IMR-90 (cell line): ENCODE measurements around the gene MAN1C1. TPM values are rescaled to one million over a fixed set of nuclear protein-coding genes. Genes with fewer than 3 reads are reported as not detected.
A peak's percentile ranks its signal among the peaks of the same experiment; 100 is the strongest.

ENCODE experiments used
- ATAC-seq: fragments of 200-7000 bp; cut with Tn5 transposase; 2 replicates; pipeline ENCODE4 v1.9.1; 2020; ENCODE audit warnings: low read depth, mild to moderate bottlenecking, moderate library complexity
- BruUV-seq: library from RNA; stranded (reverse); fragments of 400-500 nt; replicated peaks from 2 replicates; lab custom pipeline; 2021; lab: Mats Ljungman, UMichigan
- CTCF ChIA-PET: fragments of 300-600 bp; formaldehyde crosslinking; extraction: SDS; loops from one replicate; lab custom pipeline; 2021; ENCODE audit warnings: antibody characterized with exemption; lab: Yijun Ruan, JAX
- POLR2A ChIA-PET: fragments of 300-600 bp; sonication (Branson Sonifier 250); formaldehyde crosslinking; loops from one replicate; lab custom pipeline; 2022; ENCODE audit warnings: antibody characterized with exemption; ENCODE audit not compliant: unreplicated experiment; lab: Charles Lee
- DNase-seq: peaks from one replicate; pipeline ENCODE4 v3.0.0; 2013
- H2AFZ ChIP-seq: replicated peaks from 2 replicates; pipeline ENCODE3; 2013; ENCODE audit warnings: low read length, mild to moderate bottlenecking; ENCODE audit not compliant: poor library complexity
- H2AK5ac ChIP-seq: 2 replicates; pipeline ENCODE4 v1.6.1; 2013; ENCODE audit warnings: low read depth, low read length, inconsistent platforms
- H2AK9ac ChIP-seq: replicated peaks from 2 replicates; pipeline ENCODE3; 2013; ENCODE audit warnings: mild to moderate bottlenecking, low read depth, low read length, moderate library complexity; ENCODE audit not compliant: poor library complexity
- H2BK120ac ChIP-seq: 2 replicates; pipeline ENCODE4 v1.6.1; 2013; ENCODE audit warnings: low read depth, low read length, inconsistent platforms
- H2BK15ac ChIP-seq: 3 replicates; pipeline ENCODE4 v1.6.1; 2013; ENCODE audit warnings: low read depth, low read length, inconsistent platforms
- H2BK20ac ChIP-seq: 2 replicates; pipeline ENCODE4 v1.6.1; 2013; ENCODE audit warnings: low read depth, mild to moderate bottlenecking, inconsistent platforms, low read length, moderate library complexity
- H2BK5ac ChIP-seq: 2 replicates; pipeline ENCODE4 v1.6.1; 2013; ENCODE audit warnings: mild to moderate bottlenecking, low read depth, low read length, inconsistent platforms; ENCODE audit not compliant: poor library complexity, severe bottlenecking
- H3K14ac ChIP-seq: replicated peaks from 2 replicates; pipeline ENCODE4 v1.6.1; 2013; ENCODE audit warnings: low read depth, low read length, inconsistent platforms
- H3K18ac ChIP-seq: 2 replicates; pipeline ENCODE4 v1.6.1; 2013; ENCODE audit warnings: low read depth, low read length, control low read depth
- H3K23ac ChIP-seq: 2 replicates; pipeline ENCODE4 v1.6.1; 2013; ENCODE audit warnings: low read depth, low read length, inconsistent platforms
- H3K27ac ChIP-seq: 2 replicates; pipeline ENCODE4 v1.5.1; 2013; ENCODE audit warnings: mild to moderate bottlenecking, control low read depth, low read length; ENCODE audit not compliant: insufficient read depth
- H3K27me3 ChIP-seq: 2 replicates; pipeline ENCODE4 v1.6.1; 2013; ENCODE audit warnings: low read length; ENCODE audit not compliant: control insufficient read depth, insufficient read depth
- H3K36me3 ChIP-seq: 2 replicates; pipeline ENCODE4 v1.6.1; 2013; ENCODE audit warnings: low read length, mixed read lengths; ENCODE audit not compliant: control insufficient read depth, insufficient read depth
- H3K4ac ChIP-seq: 2 replicates; pipeline ENCODE4 v1.6.1; 2013; ENCODE audit warnings: low read depth, low read length, inconsistent platforms
- H3K4me1 ChIP-seq: 2 replicates; pipeline ENCODE4 v1.6.1; 2013; ENCODE audit warnings: low read length, mixed read lengths; ENCODE audit not compliant: control insufficient read depth, insufficient read depth
- H3K4me2 ChIP-seq: 2 replicates; pipeline ENCODE4 v1.6.1; 2013; ENCODE audit warnings: low read depth, mild to moderate bottlenecking, control low read depth, low read length, moderate library complexity
- H3K4me3 ChIP-seq: 2 replicates; pipeline ENCODE4 v1.5.1; 2013; ENCODE audit warnings: low read depth, mild to moderate bottlenecking, control low read depth, low read length, moderate library complexity; ENCODE audit not compliant: insufficient read depth
- H3K56ac ChIP-seq: 2 replicates; pipeline ENCODE4 v1.6.1; 2013; ENCODE audit warnings: low read length, inconsistent platforms; ENCODE audit not compliant: insufficient read depth; ENCODE audit errors: extremely low read depth
- H3K79me1 ChIP-seq, 2 experiments: 2 replicates each; pipeline ENCODE4 v1.6.1; 2013; ENCODE audit warnings: low read length in 2 of 2, inconsistent platforms in 1 of 2, low read depth in 1 of 2
- H3K9ac ChIP-seq: 2 replicates; pipeline ENCODE4 v1.6.1; 2013; ENCODE audit warnings: low read depth, low read length, control low read depth
- H3K9me1 ChIP-seq: 2 replicates; pipeline ENCODE4 v1.6.1; 2013; ENCODE audit warnings: low read length, inconsistent platforms; ENCODE audit not compliant: insufficient read depth
- H3K9me3 ChIP-seq: 2 replicates; pipeline ENCODE4 v1.6.1; 2013; ENCODE audit warnings: low read length; ENCODE audit not compliant: control insufficient read depth, insufficient read depth
- H4K20me1 ChIP-seq: 2 replicates; pipeline ENCODE4 v1.6.1; 2013; ENCODE audit warnings: low read length, inconsistent platforms; ENCODE audit not compliant: insufficient read depth
- H4K5ac ChIP-seq: 2 replicates; pipeline ENCODE4 v1.6.1; 2013; ENCODE audit warnings: mild to moderate bottlenecking, low read depth, low read length, control low read depth
- H4K8ac ChIP-seq, 2 experiments: 2 replicates each; pipeline ENCODE4 v1.6.1; 2013; ENCODE audit warnings: low read depth in 2 of 2, low read length in 2 of 2, control low read depth in 1 of 2, inconsistent platforms in 1 of 2
- H4K91ac ChIP-seq: 2 replicates; pipeline ENCODE4 v1.6.1; 2013; ENCODE audit warnings: low read depth, low read length, inconsistent platforms; ENCODE audit not compliant: insufficient read depth
- BHLHE40 ChIP-seq: fragments of 150-350 bp; IDR thresholded peaks from 2 replicates; pipeline ENCODE4 v1.6.1; 2016; ENCODE audit warnings: mild to moderate bottlenecking, low read depth, low read length
- CEBPB ChIP-seq: IDR thresholded peaks from 2 replicates; pipeline ENCODE4 v1.6.1; 2012; ENCODE audit warnings: low read depth, low read length, improper control_type of control experiment
- CHD1 ChIP-seq: IDR thresholded peaks from 2 replicates; pipeline ENCODE4 v1.6.1; 2012; ENCODE audit warnings: low read depth, low read length, improper control_type of control experiment
- ELK1 ChIP-seq: fragments of 150-350 bp; IDR thresholded peaks from 2 replicates; pipeline ENCODE4 v1.6.1; 2016; ENCODE audit warnings: low read depth, mild to moderate bottlenecking, low read length, moderate library complexity, borderline replicate concordance
- FOS ChIP-seq: fragments of 150-350 bp; IDR thresholded peaks from 2 replicates; pipeline ENCODE4 v1.6.1; 2016; ENCODE audit warnings: low read depth, low read length
- MAFK ChIP-seq: IDR thresholded peaks from 2 replicates; pipeline ENCODE4 v1.6.1; 2012; ENCODE audit warnings: low read depth, low read length, improper control_type of control experiment
- MXI1 ChIP-seq: IDR thresholded peaks from 2 replicates; pipeline ENCODE4 v1.6.1; 2012; ENCODE audit warnings: low read depth, mild to moderate bottlenecking, low read length, moderate library complexity, borderline replicate concordance
- POLR2A ChIP-seq: IDR thresholded peaks from 2 replicates; pipeline ENCODE4 v1.6.1; 2012; ENCODE audit warnings: mild to moderate bottlenecking, low read depth, low read length
- RAD21 ChIP-seq: IDR thresholded peaks from 2 replicates; pipeline ENCODE4 v1.6.1; 2012; ENCODE audit warnings: low read length, improper control_type of control experiment
- RCOR1 ChIP-seq: IDR thresholded peaks from 2 replicates; pipeline ENCODE4 v1.6.1; 2012; ENCODE audit warnings: mild to moderate bottlenecking, low read length, improper control_type of control experiment; ENCODE audit not compliant: insufficient replicate concordance
- RFX5 ChIP-seq: IDR thresholded peaks from 2 replicates; pipeline ENCODE4 v1.8.0; 2012; ENCODE audit warnings: low read depth, mild to moderate bottlenecking, low read length, moderate library complexity
- SMC3 ChIP-seq: fragments of 150-350 bp; IDR thresholded peaks from 2 replicates; pipeline ENCODE4 v1.6.1; 2016; ENCODE audit warnings: low read depth, mild to moderate bottlenecking, antibody characterized with exemption, low read length, moderate library complexity
- USF2 ChIP-seq: fragments of 150-350 bp; IDR thresholded peaks from 2 replicates; pipeline ENCODE4 v1.6.1; 2017; ENCODE audit warnings: mild to moderate bottlenecking, antibody characterized with exemption, low read length, low read depth
- WGBS, 2 experiments: methylation state at CpG; one replicate each; pipeline versions ENCODE4 v1.1.5 to v1.1.7; 2013; ENCODE audit warnings: missing lambda C conversion rate in 2 of 2; ENCODE audit not compliant: insufficient read length in 1 of 2; ENCODE audit errors: extremely low coverage in 2 of 2; 5-methylcytosine and 5-hydroxymethylcytosine counted together
- dilution Hi-C: fragments of 300-500 bp; cut with HindIII; formaldehyde crosslinking; loops from one replicate; pipeline ENCODE4 v1.14.3; 2018; ENCODE audit warnings: low sequenced_read_pairs; ENCODE audit not compliant: unreplicated experiment
- in situ Hi-C: fragments of 300-500 bp; cut with MboI; formaldehyde crosslinking; loops from 3 replicates; pipeline ENCODE4 v1.14.3; 2019; ENCODE audit warnings: low sequenced_read_pairs, inconsistent platforms, mixed read lengths
- intact Hi-C: fragments of 100-400 bp; cut with micrococcal nuclease; formaldehyde crosslinking; loops from 2 replicates; pipeline ENCODE4 v1.10.0; 2022
- polyA plus RNA-seq, 3 experiments: library from polyadenylated mRNA; depleted of rRNA; stranded (reverse); fragments of >200 nt; gene quantifications; 2 replicates each; pipeline ENCODE4 v1.2.3, GENCODE V29; 2012; ENCODE audit warnings: low replicate concordance in 1 of 3
- total RNA-seq: library from RNA; depleted of rRNA; stranded (reverse); fragments of >200 nt; gene quantifications from 2 replicates; pipeline ENCODE4 v1.2.3, GENCODE V29; 2012

The MAN1C1 gene
- total and polyA plus RNA-seq, 2 of the 4 experiments (the other 2 are of a cell fraction): 3.2 to 11.3 TPM

GRCh38 chr1:25743164-25744139 lies 126.9 kb downstream of the MAN1C1 start (continued):
- TF ChIP-seq RFX5 (no peak), BHLHE40 (no peak), CHD1 (no peak), POLR2A (no peak)

DNA sequence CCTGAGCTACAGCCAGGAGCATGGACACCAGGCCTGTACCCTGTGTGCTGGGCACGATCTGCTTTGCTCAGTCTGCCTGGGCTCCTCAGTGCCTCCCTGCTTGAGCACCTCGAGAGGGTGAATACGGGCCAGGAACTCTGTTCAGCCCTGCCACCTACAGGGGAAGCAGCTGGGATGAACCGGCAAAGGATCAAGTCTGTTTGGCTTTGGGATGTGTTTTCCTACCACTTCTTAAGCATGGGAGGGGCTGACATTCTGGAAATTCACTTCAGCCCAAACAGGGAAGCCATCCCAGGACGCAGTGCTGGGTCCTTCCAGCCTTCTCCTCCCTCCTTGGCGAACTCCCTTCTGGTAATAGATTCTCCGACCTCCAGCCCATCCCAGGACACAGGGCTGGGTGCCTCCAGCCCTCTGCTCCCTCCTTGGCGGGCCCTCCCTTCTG lies 127.6 kb downstream of the MAN1C1 start:
- Histone ChIP-seq H3K27me3 (no peaks in the 10 kb centered on the region; the same call in 1 of the 2 replicates), H3K4me1 (peaks cover 8% of the 10 kb centered on the region; the same call in 1 of the 2 replicates), H2BK120ac (peak overlapping the region; percentile 60; the same call in 1 of the 2 replicates), H3K9ac (no peak overlapping the region; the same call in 1 of the 2 replicates), H3K79me1 (no peaks in the 10 kb centered on the region), H3K9me3 (no peaks in the 10 kb centered on the region), H3K4me2 (no peak overlapping the region), H2AK5ac (peak overlapping the region; percentile 75; the same call in 1 of the 2 replicates), H3K23ac (no peak overlapping the region), H3K27ac (peak overlapping the region; percentile 4; the same call in 1 of the 2 replicates), H3K4me3 (no peak overlapping the region), H4K91ac (no peak overlapping the region), H2AK9ac (peak overlapping the region; percentile 68), H3K14ac (peak overlapping the region; percentile 48), H3K4ac (peak overlapping the region; percentile 8), H4K5ac (peak overlapping the region; percentile 13; the same call in 1 of the 2 replicates), H2BK5ac (no peak overlapping the region), H4K20me1 (no peaks in the 10 kb centered on the region), H3K36me3 (peaks cover 3% of the 10 kb centered on the region; the same call in 1 of the 2 replicates), H2AFZ (peak overlapping the region; percentile 15), H2BK20ac (peak overlapping the region; percentile 45; the same call in 1 of the 2 replicates), H3K56ac (no peak overlapping the region), H4K8ac (peak overlapping the region in 1 of 2 experiments; percentile 36; a peak in 1 of 4 replicates), H3K18ac (peak overlapping the region; percentile 19; the same call in 1 of the 2 replicates), H2BK15ac (no peak overlapping the region), H3K9me1 (no peaks in the 10 kb centered on the region)
- CTCF ChIA-PET: interaction anchor here (1.1 kb wide), 1 partner anchor 20 kb away, joined by 3 read pairs; no protein-coding TSS in a partner anchor
- WGBS, 2 experiments: no CpG with 5 or more reads among the region's 8 CpGs
- POLR2A ChIA-PET: no interaction called here
- in situ Hi-C loops: no loop called here
- ATAC-seq (peak; percentile 92), DNase-seq (peak; percentile 53)
- intact Hi-C loops: loop anchor here (1.0 kb wide), 2 partner anchors 47 to 125 kb away; no protein-coding TSS in a partner anchor
- BruUV-seq: no TSS peak
- dilution Hi-C loops: no loop called here
- TF ChIP-seq MXI1 (no peak), FOS (no peak), POLR2A (no peak), RCOR1 (no peak), BHLHE40 (no peak), ELK1 (no peak), RFX5 (no peak), MAFK (no peak), RAD21 (peak; percentile 72), CHD1 (no peak), CEBPB (no peak), SMC3 (peak; percentile 62), USF2 (no peak)
